Measurements from ENCODE around the gene SLIT3.

SLIT3 gene

GRCh38 chr5:168844922-168845296 lies 456.0 kb downstream of the SLIT3 start:
- H3K36me3 ChIP-seq (ENCODE audit: control insufficient read depth, insufficient read depth, low read length) = no peaks in the 10 kb centered on the region
- no peak overlapping the region for H3K9ac ChIP-seq (ENCODE audit: low read depth, low read length)
- no peak overlapping the region for H3K4me3 ChIP-seq (ENCODE audit: low read depth, low read length)
- peaks cover 2% of the 10 kb centered on the region for H3K4me1 ChIP-seq (ENCODE audit: control insufficient read depth, insufficient read depth, low read length)
- H3K9me3 ChIP-seq (ENCODE audit: control insufficient read depth, insufficient read depth, low read length) = no peaks in the 10 kb centered on the region
- H3K27me3 ChIP-seq (ENCODE audit: control insufficient read depth, insufficient read depth, low read length) = peaks cover 5% of the 10 kb centered on the region

GRCh38 chr5:168844016-168844921 lies 456.7 kb downstream of the SLIT3 start:
- no peak overlapping the region for H3K4me3 ChIP-seq (ENCODE audit: low read depth, low read length)
- H3K9ac ChIP-seq (ENCODE audit: low read depth, low read length) = no peak overlapping the region
- no peaks in the 10 kb centered on the region for H3K36me3 ChIP-seq (ENCODE audit: control insufficient read depth, insufficient read depth, low read length)
- H3K4me1 ChIP-seq (ENCODE audit: control insufficient read depth, insufficient read depth, low read length) = peaks cover 2% of the 10 kb centered on the region
- H3K9me3 ChIP-seq (ENCODE audit: control insufficient read depth, insufficient read depth, low read length) = no peaks in the 10 kb centered on the region
- peaks cover 5% of the 10 kb centered on the region for H3K27me3 ChIP-seq (ENCODE audit: control insufficient read depth, insufficient read depth, low read length)

GRCh38 chr5:168843277-168844015 lies 457.5 kb downstream of the SLIT3 start:
- H3K9ac ChIP-seq (ENCODE audit: low read depth, low read length) = no peak overlapping the region
- H3K4me1 ChIP-seq (ENCODE audit: control insufficient read depth, insufficient read depth, low read length) = peaks cover 2% of the 10 kb centered on the region
- no peaks in the 10 kb centered on the region for H3K36me3 ChIP-seq (ENCODE audit: control insufficient read depth, insufficient read depth, low read length)
- no peaks in the 10 kb centered on the region for H3K9me3 ChIP-seq (ENCODE audit: control insufficient read depth, insufficient read depth, low read length)
- H3K27me3 ChIP-seq (ENCODE audit: control insufficient read depth, insufficient read depth, low read length) = peaks cover 7% of the 10 kb centered on the region
- no peak overlapping the region for H3K4me3 ChIP-seq (ENCODE audit: low read depth, low read length)

DNA sequence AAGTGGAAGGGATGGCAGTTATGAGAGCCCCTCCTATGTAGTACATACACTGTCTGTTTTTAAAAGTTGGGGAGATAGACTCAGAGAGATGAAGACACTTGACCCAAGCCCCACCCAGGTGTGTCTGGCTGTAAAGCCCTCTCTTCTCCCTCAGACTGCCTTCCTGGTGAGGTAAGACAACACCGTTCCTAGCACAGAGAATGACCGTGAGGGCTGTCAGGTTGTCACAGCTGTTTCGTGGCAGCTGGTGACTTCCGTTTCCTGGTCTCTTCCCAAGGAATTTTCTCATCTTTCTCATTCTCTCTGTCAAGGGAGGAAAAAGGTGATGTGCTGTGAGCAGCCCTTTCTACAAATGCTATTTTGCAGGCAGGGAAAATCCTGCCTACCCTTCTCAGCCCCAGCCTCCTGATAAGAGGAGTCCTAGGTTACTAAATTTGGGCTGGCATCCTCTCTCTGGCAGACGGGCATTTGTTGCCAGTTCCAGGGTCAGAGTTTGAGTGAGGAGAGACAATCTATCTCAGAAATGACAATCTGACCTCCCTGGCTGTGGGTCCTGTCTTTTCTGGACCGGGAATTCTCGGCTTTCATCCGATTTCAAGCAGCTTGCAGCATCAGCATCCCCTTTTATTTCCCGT lies 458.3 kb downstream of the SLIT3 start:
- Histone ChIP-seq H3K36me3 (ENCODE audit: control insufficient read depth, insufficient read depth, low read length) (no peaks in the 10 kb centered on the region), H3K9ac (ENCODE audit: low read depth, low read length) (no peak overlapping the region), H3K4me1 (ENCODE audit: control insufficient read depth, insufficient read depth, low read length) (peaks cover 2% of the 10 kb centered on the region), H3K27me3 (ENCODE audit: control insufficient read depth, insufficient read depth, low read length) (peaks cover 7% of the 10 kb centered on the region), H3K4me3 (ENCODE audit: low read depth, low read length) (no peak overlapping the region), H3K9me3 (ENCODE audit: control insufficient read depth, insufficient read depth, low read length) (no peaks in the 10 kb centered on the region)

- Histone ChIP-seq H3K36me3 (ENCODE audit: control insufficient read depth, insufficient read depth, low read length) (no peaks in the 10 kb centered on the region), H3K4me1 (ENCODE audit: control insufficient read depth, insufficient read depth, low read length) (peaks cover 7% of the 10 kb centered on the region), H3K9ac (ENCODE audit: low read depth, low read length) (no peak overlapping the region), H3K4me3 (ENCODE audit: low read depth, low read length) (no peak overlapping the region), H3K27me3 (ENCODE audit: control insufficient read depth, insufficient read depth, low read length) (peaks cover 37% of the 10 kb centered on the region), H3K9me3 (ENCODE audit: control insufficient read depth, insufficient read depth, low read length) (no peaks in the 10 kb centered on the region)
Measured at GRCh38 chr5:168837852-168838251, 463.1 kb downstream of the SLIT3 start.

- H3K27me3 ChIP-seq (ENCODE audit: control insufficient read depth, insufficient read depth, low read length) = peaks cover 48% of the 10 kb centered on the region
- H3K4me3 ChIP-seq (ENCODE audit: low read depth, low read length) = no peak overlapping the region
- H3K9me3 ChIP-seq (ENCODE audit: control insufficient read depth, insufficient read depth, low read length) = no peaks in the 10 kb centered on the region
- H3K4me1 ChIP-seq (ENCODE audit: control insufficient read depth, insufficient read depth, low read length) = peaks cover 7% of the 10 kb centered on the region
- no peaks in the 10 kb centered on the region for H3K36me3 ChIP-seq (ENCODE audit: control insufficient read depth, insufficient read depth, low read length)
- no peak overlapping the region for H3K9ac ChIP-seq (ENCODE audit: low read depth, low read length)
Measured at GRCh38 chr5:168836603-168837231, 464.2 kb downstream of the SLIT3 start.

GRCh38 chr5:168833936-168834335 lies 467.0 kb downstream of the SLIT3 start:
- Histone ChIP-seq H3K27me3 (ENCODE audit: control insufficient read depth, insufficient read depth, low read length) (peaks cover 65% of the 10 kb centered on the region), H3K9ac (ENCODE audit: low read depth, low read length) (no peak overlapping the region), H3K4me1 (ENCODE audit: control insufficient read depth, insufficient read depth, low read length) (peaks cover 7% of the 10 kb centered on the region), H3K36me3 (ENCODE audit: control insufficient read depth, insufficient read depth, low read length) (no peaks in the 10 kb centered on the region), H3K4me3 (ENCODE audit: low read depth, low read length) (no peak overlapping the region), H3K9me3 (ENCODE audit: control insufficient read depth, insufficient read depth, low read length) (no peaks in the 10 kb centered on the region)

DNA sequence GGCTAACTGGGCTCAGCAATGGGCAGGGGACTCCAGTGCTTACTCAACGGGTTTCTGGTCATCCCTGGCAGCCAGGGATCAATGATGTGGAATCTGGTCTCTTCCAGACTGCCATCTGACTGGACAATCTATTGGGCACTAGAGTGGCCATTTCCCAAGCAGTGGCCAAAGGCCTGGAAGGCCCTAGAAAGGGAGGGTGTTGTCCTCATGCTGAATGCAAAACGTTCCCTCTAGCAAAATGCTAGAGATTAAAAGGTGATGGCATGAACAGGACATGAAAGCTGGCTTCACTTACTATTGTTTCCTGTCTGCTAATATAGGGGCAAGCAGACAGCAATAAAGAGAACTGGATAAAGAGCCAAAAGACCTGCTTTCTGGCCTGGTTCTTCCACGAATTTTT lies 467.6 kb downstream of the SLIT3 start:
- Histone ChIP-seq H3K4me1 (ENCODE audit: control insufficient read depth, insufficient read depth, low read length) (peaks cover 7% of the 10 kb centered on the region), H3K4me3 (ENCODE audit: low read depth, low read length) (no peak overlapping the region), H3K9me3 (ENCODE audit: control insufficient read depth, insufficient read depth, low read length) (no peaks in the 10 kb centered on the region), H3K27me3 (ENCODE audit: control insufficient read depth, insufficient read depth, low read length) (peaks cover 65% of the 10 kb centered on the region), H3K9ac (ENCODE audit: low read depth, low read length) (no peak overlapping the region), H3K36me3 (ENCODE audit: control insufficient read depth, insufficient read depth, low read length) (no peaks in the 10 kb centered on the region)

DNA sequence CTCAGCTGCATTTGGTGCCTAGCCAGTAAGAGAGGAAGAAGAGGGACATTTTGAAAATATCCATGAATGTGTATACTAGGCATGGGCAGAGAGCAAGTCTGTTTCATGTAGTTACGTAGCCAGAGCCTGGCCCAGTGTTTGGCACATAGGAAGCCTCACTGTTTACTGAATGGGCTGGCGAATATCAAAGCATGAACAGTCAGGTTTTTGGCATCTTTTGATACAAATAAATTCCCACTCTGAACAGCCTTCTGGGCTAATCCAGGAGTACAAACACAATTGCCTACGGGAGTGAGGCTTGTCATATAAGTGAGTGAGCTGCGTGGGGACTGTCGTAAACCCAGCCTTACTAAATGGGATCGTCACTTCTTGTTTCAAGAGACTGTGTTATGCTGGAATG lies 468.6 kb downstream of the SLIT3 start:
- no peak overlapping the region for H3K9ac ChIP-seq (ENCODE audit: low read depth, low read length)
- H3K9me3 ChIP-seq (ENCODE audit: control insufficient read depth, insufficient read depth, low read length) = no peaks in the 10 kb centered on the region
- H3K27me3 ChIP-seq (ENCODE audit: control insufficient read depth, insufficient read depth, low read length) = peaks cover 61% of the 10 kb centered on the region
- no peak overlapping the region for H3K4me3 ChIP-seq (ENCODE audit: low read depth, low read length)
- no peaks in the 10 kb centered on the region for H3K36me3 ChIP-seq (ENCODE audit: control insufficient read depth, insufficient read depth, low read length)
- peaks cover 7% of the 10 kb centered on the region for H3K4me1 ChIP-seq (ENCODE audit: control insufficient read depth, insufficient read depth, low read length)

DNA sequence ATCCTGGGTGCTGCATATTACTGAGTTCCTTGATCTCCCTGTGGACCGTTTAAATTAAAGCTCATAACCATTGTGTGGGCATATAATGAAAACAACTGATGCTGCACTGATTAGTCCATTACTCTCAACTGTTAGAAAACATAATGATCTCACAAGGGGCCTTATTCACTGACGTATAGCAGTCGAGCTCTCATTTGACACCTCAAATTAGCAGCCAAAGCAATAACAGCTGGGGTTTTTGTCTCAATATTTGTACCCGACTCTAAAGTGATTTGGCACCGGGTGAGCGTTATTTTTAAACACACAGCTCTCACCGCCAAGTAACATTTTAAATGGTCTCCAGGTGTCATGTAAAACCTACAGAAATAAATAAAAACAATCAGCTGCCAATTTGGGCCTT lies 469.6 kb downstream of the SLIT3 start:
- H3K36me3 ChIP-seq (ENCODE audit: control insufficient read depth, insufficient read depth, low read length) = no peaks in the 10 kb centered on the region
- H3K4me1 ChIP-seq (ENCODE audit: control insufficient read depth, insufficient read depth, low read length) = peaks cover 7% of the 10 kb centered on the region
- no peaks in the 10 kb centered on the region for H3K9me3 ChIP-seq (ENCODE audit: control insufficient read depth, insufficient read depth, low read length)
- H3K4me3 ChIP-seq (ENCODE audit: low read depth, low read length) = no peak overlapping the region
- peaks cover 55% of the 10 kb centered on the region for H3K27me3 ChIP-seq (ENCODE audit: control insufficient read depth, insufficient read depth, low read length)
- H3K9ac ChIP-seq (ENCODE audit: low read depth, low read length) = no peak overlapping the region

GRCh38 chr5:168830833-168831232 lies 470.1 kb downstream of the SLIT3 start:
- no peak overlapping the region for H3K4me3 ChIP-seq (ENCODE audit: low read depth, low read length)
- H3K36me3 ChIP-seq (ENCODE audit: control insufficient read depth, insufficient read depth, low read length) = no peaks in the 10 kb centered on the region
- H3K9me3 ChIP-seq (ENCODE audit: control insufficient read depth, insufficient read depth, low read length) = no peaks in the 10 kb centered on the region
- peaks cover 7% of the 10 kb centered on the region for H3K4me1 ChIP-seq (ENCODE audit: control insufficient read depth, insufficient read depth, low read length)
- H3K9ac ChIP-seq (ENCODE audit: low read depth, low read length) = no peak overlapping the region
- peaks cover 50% of the 10 kb centered on the region for H3K27me3 ChIP-seq (ENCODE audit: control insufficient read depth, insufficient read depth, low read length)
